Neuronal stem cell (in vitro differentiated cells): ENCODE measurements around the gene MARS1.

Experiments used
- DNase-seq: peaks from one replicate; pipeline ENCODE4 v3.0.0-alpha.2; 2013; ENCODE audit warnings: low spot score
- H2AFZ ChIP-seq: one replicate; pipeline ENCODE4 v1.6.1; 2013; ENCODE audit warnings: mild to moderate bottlenecking, low read length, inconsistent platforms
- H2AK5ac ChIP-seq: 2 replicates; pipeline ENCODE4 v1.6.1; 2013; ENCODE audit warnings: low read depth, mild to moderate bottlenecking, inconsistent platforms, low read length, moderate library complexity, mixed read lengths
- H2BK120ac ChIP-seq: 2 replicates; pipeline ENCODE4 v1.6.1; 2013; ENCODE audit warnings: low read depth, mild to moderate bottlenecking, inconsistent platforms, low read length, moderate library complexity, mixed read lengths
- H2BK12ac ChIP-seq: one replicate; pipeline ENCODE4 v1.6.1; 2013; ENCODE audit warnings: low read length, inconsistent platforms
- H2BK15ac ChIP-seq: 2 replicates; pipeline ENCODE4 v1.6.1; 2013; ENCODE audit warnings: mild to moderate bottlenecking, low read length, inconsistent platforms, mixed read lengths
- H2BK5ac ChIP-seq: one replicate; pipeline ENCODE4 v1.6.1; 2013; ENCODE audit warnings: inconsistent platforms, mild to moderate bottlenecking, low read length, moderate library complexity
- H3K14ac ChIP-seq: one replicate; pipeline ENCODE4 v1.6.1; 2013; ENCODE audit warnings: low read length, inconsistent platforms
- H3K18ac ChIP-seq: 2 replicates; pipeline ENCODE4 v1.6.1; 2013; ENCODE audit warnings: low read length, inconsistent platforms
- H3K23ac ChIP-seq: 2 replicates; pipeline ENCODE4 v1.6.1; 2013; ENCODE audit warnings: low read depth, mild to moderate bottlenecking, mixed read lengths, low read length, inconsistent platforms; ENCODE audit not compliant: poor library complexity
- H3K27ac ChIP-seq: replicated peaks from 3 replicates; pipeline ENCODE4 v1.5.1; 2013; ENCODE audit warnings: low read length, inconsistent platforms
- H3K27me3 ChIP-seq, 3 experiments: 2 replicates each; pipeline ENCODE4 v1.6.1; 2013; ENCODE audit warnings: low read length in 3 of 3, mild to moderate bottlenecking in 2 of 3, inconsistent platforms in 1 of 3, low read depth in 1 of 3, mixed read lengths in 1 of 3, moderate library complexity in 1 of 3; ENCODE audit not compliant: control insufficient read depth in 3 of 3, insufficient read depth in 3 of 3
- H3K36me3 ChIP-seq, 2 donors: replicated peaks in 1 of 2; 2 replicates each; pipeline ENCODE4 v1.6.1; 2013; ENCODE audit warnings: low read length in 2 of 2; ENCODE audit not compliant: control insufficient read depth in 2 of 2, insufficient read depth in 2 of 2
- H3K4ac ChIP-seq: 2 replicates; pipeline ENCODE4 v1.6.1; 2013; ENCODE audit warnings: inconsistent platforms, mild to moderate bottlenecking, low read length, moderate library complexity
- H3K4me1 ChIP-seq, 2 donors: 1 replicate in 1 of 2; 2 replicates in 1 of 2; pipeline ENCODE4 v1.6.1; 2013; ENCODE audit warnings: low read length in 2 of 2, low read depth in 1 of 2; ENCODE audit not compliant: control insufficient read depth in 2 of 2, insufficient read depth in 1 of 2
- H3K4me2 ChIP-seq: one replicate; pipeline ENCODE4 v1.6.1; 2013; ENCODE audit warnings: mild to moderate bottlenecking, low read length, inconsistent platforms; ENCODE audit not compliant: insufficient read depth, poor library complexity, severe bottlenecking
- H3K4me3 ChIP-seq, 2 donors: 2 replicates each; pipeline ENCODE4 v1.5.1; 2013; ENCODE audit warnings: low read length in 2 of 2, mild to moderate bottlenecking in 2 of 2, inconsistent platforms in 1 of 2, moderate library complexity in 1 of 2
- H3K79me1 ChIP-seq: one replicate; pipeline ENCODE4 v1.6.1; 2013; ENCODE audit warnings: low read depth, mild to moderate bottlenecking, inconsistent platforms, low read length, moderate library complexity
- H3K9ac ChIP-seq: one replicate; pipeline ENCODE4 v1.6.1; 2013; ENCODE audit warnings: mild to moderate bottlenecking, low read depth, low read length, inconsistent platforms; ENCODE audit not compliant: poor library complexity
- H3K9me3 ChIP-seq, 2 donors: replicated peaks in 1 of 2; 2 replicates each; pipeline versions ENCODE3 to v1.6.1; 2013; ENCODE audit warnings: low read length in 2 of 2, mild to moderate bottlenecking in 2 of 2, inconsistent platforms in 1 of 2, low read depth in 1 of 2, mixed read lengths in 1 of 2, moderate library complexity in 1 of 2; ENCODE audit not compliant: control insufficient read depth in 2 of 2, insufficient read depth in 1 of 2
- H4K8ac ChIP-seq: one replicate; pipeline ENCODE4 v1.6.1; 2013; ENCODE audit warnings: low read depth, mild to moderate bottlenecking, inconsistent platforms, low read length, moderate library complexity
- H4K91ac ChIP-seq: one replicate; pipeline ENCODE4 v1.6.1; 2013; ENCODE audit warnings: low read length, low read depth, mild to moderate bottlenecking, inconsistent platforms; ENCODE audit not compliant: poor library complexity
- WGBS, 2 donors: extraction: QIAGEN DNeasy Blood & Tissue Kit; methylation state at CpG; one replicate each; pipeline ENCODE4 v1.1.7; 2013; ENCODE audit warnings: missing lambda C conversion rate in 2 of 2, mixed read lengths in 1 of 2; ENCODE audit not compliant: insufficient read length in 2 of 2, insufficient replicate concordance in 1 of 2; ENCODE audit errors: extremely low coverage in 2 of 2; 5-methylcytosine and 5-hydroxymethylcytosine counted together

MARS1 gene

GRCh38 chr12:57464569-57464968 lies 23.3 kb upstream of the MARS1 start:
- H2AK5ac ChIP-seq: no peak overlapping the region
- H2AFZ ChIP-seq: no peak overlapping the region
- no peak overlapping the region for H3K4me3 ChIP-seq
- H2BK15ac ChIP-seq: no peak overlapping the region
- H3K14ac ChIP-seq: no peak overlapping the region
- DNase-seq: no peak
- H3K79me1 ChIP-seq: no peaks in the 10 kb centered on the region
- no peak overlapping the region for H3K4ac ChIP-seq
- H3K9me3 ChIP-seq: no peaks in the 10 kb centered on the region
- no peak overlapping the region for H3K18ac ChIP-seq
- no peak overlapping the region for H4K91ac ChIP-seq
- H2BK12ac ChIP-seq: no peak overlapping the region
- H4K8ac ChIP-seq: no peak overlapping the region
- H3K23ac ChIP-seq: no peak overlapping the region
- no peak overlapping the region for H3K9ac ChIP-seq
- no peak overlapping the region for H3K4me2 ChIP-seq
- peaks cover 0 to 13% (median 0%) of the 10 kb centered on the region in 3 experiments for H3K27me3 ChIP-seq
- H3K27ac ChIP-seq: no peak overlapping the region
- WGBS, 2 donors: no CpG with 5 or more reads among the region's 12 CpGs
- no peak overlapping the region for H2BK120ac ChIP-seq
- no peaks in the 10 kb centered on the region for H3K36me3 ChIP-seq
- no peak overlapping the region for H2BK5ac ChIP-seq
- peaks cover 14 to 19% of the 10 kb centered on the region in 2 donors for H3K4me1 ChIP-seq

GRCh38 chr12:57465030-57465746 lies 22.7 kb upstream of the MARS1 start:
- Histone ChIP-seq H2BK15ac (no peak overlapping the region), H3K23ac (no peak overlapping the region), H2BK12ac (no peak overlapping the region), H3K36me3 (no peaks in the 10 kb centered on the region), H3K27me3 (peaks cover 0 to 16% (median 0%) of the 10 kb centered on the region in 3 experiments), H2AFZ (no peak overlapping the region), H2BK5ac (no peak overlapping the region), H3K4me3 (no peak overlapping the region), H3K14ac (no peak overlapping the region), H3K9me3 (no peaks in the 10 kb centered on the region), H4K8ac (no peak overlapping the region), H2AK5ac (no peak overlapping the region), H3K9ac (no peak overlapping the region), H3K18ac (no peak overlapping the region), H3K4me1 (peaks cover 13 to 18% of the 10 kb centered on the region in 2 donors), H4K91ac (peak overlapping the region; percentile 11), H2BK120ac (no peak overlapping the region), H3K4me2 (no peak overlapping the region), H3K4ac (no peak overlapping the region), H3K27ac (no peak overlapping the region), H3K79me1 (no peaks in the 10 kb centered on the region)
- no peak for DNase-seq
- WGBS, 2 donors: no CpG with 5 or more reads among the region's 6 CpGs

- no peak overlapping the region for H3K27ac ChIP-seq
- no peak overlapping the region for H3K18ac ChIP-seq
- no peak overlapping the region for H2AFZ ChIP-seq
- no peak overlapping the region for H2BK120ac ChIP-seq
- H2BK12ac ChIP-seq: no peak overlapping the region
- H2AK5ac ChIP-seq: no peak overlapping the region
- H3K36me3 ChIP-seq: no peaks in the 10 kb centered on the region
- H3K23ac ChIP-seq: no peak overlapping the region
- no peak overlapping the region for H3K4ac ChIP-seq
- DNase-seq: no peak
- no peaks in the 10 kb centered on the region for H3K79me1 ChIP-seq
- WGBS, 2 donors: no CpG with 5 or more reads among the region's 14 CpGs
- peaks cover 0 to 14% (median 0%) of the 10 kb centered on the region in 3 experiments for H3K27me3 ChIP-seq
- peaks cover 6 to 12% of the 10 kb centered on the region in 2 donors for H3K4me1 ChIP-seq
- H4K8ac ChIP-seq: no peak overlapping the region
- H3K4me2 ChIP-seq: no peak overlapping the region
- H4K91ac ChIP-seq: no peak overlapping the region
- no peak overlapping the region for H3K4me3 ChIP-seq
- H3K9ac ChIP-seq: no peak overlapping the region
- H3K14ac ChIP-seq: no peak overlapping the region
- no peak overlapping the region for H2BK5ac ChIP-seq
- no peak overlapping the region for H2BK15ac ChIP-seq
- peaks cover 0 to 4% of the 10 kb centered on the region in 2 donors for H3K9me3 ChIP-seq
These were observed 21.9 kb upstream of the MARS1 start for GRCh38 chr12:57465747-57466505.

- peak overlapping the region in 1 of 2 donors; percentile 30 for H3K4me3 ChIP-seq
- H3K4ac ChIP-seq: no peak overlapping the region
- H3K18ac ChIP-seq: peak overlapping the region; percentile 9
- H2BK5ac ChIP-seq: no peak overlapping the region
- H3K27me3 ChIP-seq: peaks cover 0 to 12% (median under 1%) of the 10 kb centered on the region in 3 experiments
- no peak overlapping the region for H2AK5ac ChIP-seq
- peaks cover 0 to 4% of the 10 kb centered on the region in 2 donors for H3K9me3 ChIP-seq
- no peak for DNase-seq
- H3K27ac ChIP-seq: no peak overlapping the region
- H3K14ac ChIP-seq: peak overlapping the region; percentile 2
- H3K36me3 ChIP-seq: no peaks in the 10 kb centered on the region
- peaks cover 0 to 2% of the 10 kb centered on the region in 2 donors for H3K4me1 ChIP-seq
- no peak overlapping the region for H3K4me2 ChIP-seq
- no peak overlapping the region for H2AFZ ChIP-seq
- H2BK15ac ChIP-seq: peak overlapping the region; percentile 44
- no CpG with 5 or more reads among the region's 12 CpGs for WGBS, 2 donors
- H4K91ac ChIP-seq: no peak overlapping the region
- H3K23ac ChIP-seq: no peak overlapping the region
- no peak overlapping the region for H2BK120ac ChIP-seq
- no peak overlapping the region for H3K9ac ChIP-seq
- H3K79me1 ChIP-seq: no peaks in the 10 kb centered on the region
- H2BK12ac ChIP-seq: no peak overlapping the region
- no peak overlapping the region for H4K8ac ChIP-seq
These were observed 20.5 kb upstream of the MARS1 start for GRCh38 chr12:57467212-57467874.
